Measurements from ENCODE around the gene CD300LF.

- TF ChIP-seq, protein P1, sequence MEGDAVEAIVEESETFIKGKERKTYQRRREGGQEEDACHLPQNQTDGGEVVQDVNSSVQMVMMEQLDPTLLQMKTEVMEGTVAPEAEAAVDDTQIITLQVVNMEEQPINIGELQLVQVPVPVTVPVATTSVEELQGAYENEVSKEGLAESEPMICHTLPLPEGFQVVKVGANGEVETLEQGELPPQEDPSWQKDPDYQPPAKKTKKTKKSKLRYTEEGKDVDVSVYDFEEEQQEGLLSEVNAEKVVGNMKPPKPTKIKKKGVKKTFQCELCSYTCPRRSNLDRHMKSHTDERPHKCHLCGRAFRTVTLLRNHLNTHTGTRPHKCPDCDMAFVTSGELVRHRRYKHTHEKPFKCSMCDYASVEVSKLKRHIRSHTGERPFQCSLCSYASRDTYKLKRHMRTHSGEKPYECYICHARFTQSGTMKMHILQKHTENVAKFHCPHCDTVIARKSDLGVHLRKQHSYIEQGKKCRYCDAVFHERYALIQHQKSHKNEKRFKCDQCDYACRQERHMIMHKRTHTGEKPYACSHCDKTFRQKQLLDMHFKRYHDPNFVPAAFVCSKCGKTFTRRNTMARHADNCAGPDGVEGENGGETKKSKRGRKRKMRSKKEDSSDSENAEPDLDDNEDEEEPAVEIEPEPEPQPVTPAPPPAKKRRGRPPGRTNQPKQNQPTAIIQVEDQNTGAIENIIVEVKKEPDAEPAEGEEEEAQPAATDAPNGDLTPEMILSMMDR (conservative IDR thresholded peaks at IDR 0.05; ENCODE audit: low read length): peak; percentile 100
- no peak for TF ChIP-seq EZH2phosphoT487 (IDR thresholded peaks at IDR 0.05; ENCODE audit: borderline replicate concordance)
Measured at GRCh38 chr17:74744714-74745547, 32.2 kb upstream of the CD300LF start.
